HG03103 (cell line): Measurements from ENCODE around the gene DAB2IP.

Source experiments
- ATAC-seq: cut with Tn5 transposase; IDR thresholded peaks from one replicate; pipeline ENCODE4 v1.9.1; 2021; ENCODE audit warnings: low read depth; ENCODE audit not compliant: unreplicated experiment

Gene DAB2IP

DNA sequence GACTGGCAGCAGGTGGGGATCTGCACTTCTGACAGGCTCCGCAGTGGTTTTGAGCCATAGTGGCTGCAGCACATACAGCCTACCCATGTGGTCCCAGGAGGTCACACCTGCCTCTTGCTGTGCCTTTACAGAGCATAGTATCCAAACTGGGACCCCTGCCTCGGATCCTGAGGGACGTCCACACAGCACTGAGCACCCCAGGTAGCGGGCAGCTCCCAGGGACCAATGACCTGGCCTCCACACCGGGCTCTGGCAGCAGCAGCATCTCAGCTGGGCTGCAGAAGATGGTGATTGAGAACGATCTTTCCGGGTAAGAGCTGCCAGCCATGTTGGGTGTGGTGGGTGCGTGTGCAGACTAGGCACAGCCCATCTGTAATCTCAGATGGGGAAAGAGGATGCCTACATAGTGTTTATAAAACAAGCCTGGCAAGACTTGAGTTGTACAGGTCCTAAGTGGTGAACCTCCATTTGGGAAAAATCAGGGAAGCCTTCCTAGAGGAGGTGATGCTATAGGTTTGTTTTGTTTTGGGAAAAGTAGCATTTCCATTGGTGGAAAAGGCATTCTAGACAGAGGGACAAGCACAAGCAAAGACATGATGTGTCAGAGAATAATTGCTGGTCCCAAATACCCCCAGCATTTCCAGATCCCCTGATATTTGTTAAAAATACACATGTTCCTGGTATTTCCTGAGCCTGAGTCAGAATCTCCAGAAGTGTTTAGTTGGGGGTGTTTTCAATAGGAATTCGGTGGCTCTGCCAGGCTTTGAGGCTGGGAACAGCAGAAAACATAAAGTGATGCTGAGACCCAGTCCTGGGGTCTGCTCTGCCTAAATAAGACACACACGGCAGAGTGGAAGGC lies 119.2 kb downstream of the DAB2IP start:
- no peak for ATAC-seq

GRCh38 chr9:121771418-121771817 lies 120.0 kb downstream of the DAB2IP start:
- no peak for ATAC-seq

- no peak for ATAC-seq
These were observed 120.6 kb downstream of the DAB2IP start for GRCh38 chr9:121771851-121772599.

- no peak for ATAC-seq
These were observed 121.3 kb downstream of the DAB2IP start for GRCh38 chr9:121772600-121773285.

DNA sequence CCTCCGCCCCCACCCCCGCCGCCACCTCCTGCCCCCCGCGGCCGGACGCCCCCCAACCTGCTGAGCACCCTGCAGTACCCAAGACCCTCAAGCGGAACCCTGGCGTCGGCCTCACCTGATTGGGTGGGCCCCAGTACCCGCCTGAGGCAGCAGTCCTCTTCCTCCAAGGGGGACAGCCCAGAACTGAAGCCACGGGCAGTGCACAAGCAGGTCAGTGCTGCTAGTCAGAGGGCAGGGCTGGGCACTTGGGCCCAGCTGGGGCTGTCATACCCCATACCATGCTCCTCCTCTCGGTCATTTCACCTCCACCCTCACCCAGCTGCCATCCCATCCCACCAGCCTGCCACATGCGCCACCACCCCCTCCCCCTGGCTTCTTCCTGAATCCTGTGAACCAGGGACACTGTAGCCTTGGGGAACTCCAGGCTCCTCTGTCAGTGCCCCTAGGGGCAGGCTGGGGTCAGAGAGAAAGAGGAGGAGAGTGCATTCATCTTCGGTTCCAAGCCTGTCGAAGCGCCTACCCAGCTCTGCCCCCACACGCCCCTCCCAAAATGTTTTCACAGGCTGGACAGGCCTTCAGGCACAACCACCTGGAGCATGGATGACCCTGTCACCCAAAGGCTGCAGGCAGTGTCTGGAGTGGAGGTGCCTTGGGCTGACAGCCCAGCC lies 122.0 kb downstream of the DAB2IP start:
- no peak for ATAC-seq

GRCh38 chr9:121773954-121774714 lies 122.7 kb downstream of the DAB2IP start:
- no peak for ATAC-seq

GRCh38 chr9:121774715-121775613 lies 123.5 kb downstream of the DAB2IP start:
- ATAC-seq = no peak

DNA sequence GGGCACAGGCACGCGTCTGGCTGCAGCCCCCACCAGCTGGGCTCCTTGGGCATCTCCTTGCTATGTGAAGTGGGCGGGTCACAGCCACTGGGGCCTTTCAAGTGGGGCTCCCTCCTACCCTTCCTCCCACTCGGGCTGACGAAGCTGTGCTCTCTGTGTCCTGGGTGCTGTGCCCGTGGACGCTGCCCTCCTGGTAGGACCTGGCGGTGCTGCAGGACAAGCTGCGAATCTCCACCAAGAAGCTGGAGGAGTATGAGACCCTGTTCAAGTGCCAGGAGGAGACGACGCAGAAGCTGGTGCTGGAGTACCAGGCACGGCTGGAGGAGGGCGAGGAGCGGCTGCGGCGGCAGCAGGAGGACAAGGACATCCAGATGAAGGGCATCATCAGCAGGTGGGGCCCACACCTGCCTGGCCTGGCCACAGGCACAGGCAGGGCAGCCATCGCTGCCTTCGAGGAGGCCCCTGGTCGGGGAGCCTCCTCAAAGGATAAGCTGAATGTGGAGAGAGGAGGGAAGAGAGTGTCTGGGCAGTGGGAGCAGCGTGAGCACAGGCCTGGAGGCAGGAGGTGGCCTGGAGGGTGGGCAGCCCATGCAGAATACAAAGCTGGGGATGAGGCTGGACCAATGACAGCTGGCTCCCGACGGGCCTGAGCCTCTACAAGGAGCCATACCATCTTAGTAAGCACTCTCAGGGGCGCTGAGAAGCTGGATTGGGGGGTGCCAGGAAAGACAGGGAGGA lies 124.7 kb downstream of the DAB2IP start:
- ATAC-seq = no peak

GRCh38 chr9:121776739-121777637 lies 125.6 kb downstream of the DAB2IP start:
- no peak for ATAC-seq

GRCh38 chr9:121778252-121779225 lies 127.1 kb downstream of the DAB2IP start:
- no peak for ATAC-seq

DNA sequence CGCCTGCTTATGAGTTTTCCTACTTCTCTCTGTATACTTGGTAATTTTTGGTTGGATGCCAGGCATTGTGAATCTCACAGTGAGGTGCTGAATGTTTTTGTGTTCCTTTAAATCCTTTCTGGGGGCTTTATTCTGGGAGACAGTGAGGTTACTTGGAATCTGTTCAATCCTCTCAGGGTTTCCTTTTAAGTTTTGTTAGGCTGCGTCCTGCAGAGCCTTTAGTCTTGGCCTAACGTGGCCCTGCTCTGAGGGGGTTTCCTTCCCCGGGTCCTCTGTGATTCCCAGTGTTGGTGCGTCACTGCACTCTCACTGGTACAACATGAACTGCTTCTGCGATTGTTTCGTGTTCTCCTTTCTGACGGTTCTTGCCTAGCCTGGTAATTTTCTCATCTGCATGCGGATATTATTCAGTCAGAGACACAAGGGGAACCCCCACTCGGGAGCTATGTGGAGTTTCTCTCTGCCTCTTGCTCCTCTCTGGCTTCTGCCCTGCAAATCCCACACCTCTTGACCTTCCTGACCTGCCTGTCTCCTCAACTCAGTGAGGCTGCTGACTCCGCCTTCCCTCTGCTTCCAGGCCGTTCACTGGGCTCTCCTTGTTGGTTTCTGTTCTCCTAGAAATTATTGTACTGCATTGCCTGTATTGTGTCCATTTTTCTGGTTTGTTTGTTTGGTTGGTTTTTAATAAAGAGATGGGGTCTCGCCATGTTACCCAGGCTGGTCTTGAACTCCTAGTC lies 128.1 kb downstream of the DAB2IP start:
- no peak for ATAC-seq

DNA sequence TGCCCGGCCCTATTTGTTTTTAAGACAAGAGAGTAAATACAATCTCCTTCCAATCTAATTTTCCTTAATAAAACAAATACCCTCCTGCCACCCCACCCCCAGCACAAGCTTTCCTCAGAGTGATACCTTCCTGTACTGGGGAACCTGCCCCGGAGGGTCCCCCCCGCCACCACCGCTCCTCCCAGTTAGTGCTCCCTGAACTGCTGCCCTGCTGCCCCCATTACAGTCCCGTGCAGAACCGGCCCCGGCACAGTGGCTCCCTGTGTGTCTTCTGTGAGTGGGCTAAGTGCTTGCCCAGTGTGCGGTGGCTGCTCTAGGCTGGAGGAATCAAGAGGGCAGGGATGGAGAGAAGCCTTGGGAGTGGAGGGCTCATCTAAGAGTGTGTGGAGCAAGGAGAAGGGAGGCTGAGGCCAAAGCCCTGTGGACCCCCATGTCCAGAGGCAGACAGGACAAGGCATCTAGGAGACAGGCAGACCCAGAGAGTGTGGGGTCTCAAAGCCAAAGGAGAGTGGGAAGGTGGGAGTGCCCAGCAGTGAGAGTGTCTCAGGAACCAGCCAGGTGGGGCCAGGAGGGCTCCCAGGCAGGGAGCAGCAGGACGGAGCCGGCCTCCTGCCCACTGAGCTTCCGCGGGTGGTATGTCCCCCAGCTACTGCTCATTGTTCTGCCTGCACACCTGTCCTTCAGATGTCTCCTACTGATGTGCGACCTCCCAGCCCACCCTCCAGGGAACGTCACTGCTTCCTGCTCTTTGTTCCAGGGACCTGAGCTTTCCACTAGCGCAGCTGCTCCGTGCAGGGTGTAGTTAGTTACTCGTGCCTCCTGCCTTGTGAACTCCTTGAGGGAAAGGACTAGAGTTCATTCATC lies 129.0 kb downstream of the DAB2IP start:
- ATAC-seq = no peak

DNA sequence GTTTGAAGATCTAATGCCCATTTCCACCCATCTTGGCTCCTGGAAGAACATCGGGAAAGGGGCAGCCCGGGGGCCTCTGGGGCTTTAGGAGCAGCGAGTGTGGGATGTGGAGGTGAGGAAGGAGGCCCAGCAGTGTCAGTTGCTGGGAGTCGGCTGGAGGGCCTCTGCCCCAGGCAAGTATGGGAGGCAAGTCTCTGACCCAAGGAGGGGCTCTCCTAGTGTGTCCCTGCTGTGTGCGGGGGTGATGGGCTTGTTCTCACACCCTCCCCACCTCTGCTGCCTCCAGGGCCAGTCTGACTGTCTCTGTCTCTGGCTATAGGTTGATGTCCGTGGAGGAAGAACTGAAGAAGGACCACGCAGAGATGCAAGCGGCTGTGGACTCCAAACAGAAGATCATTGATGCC lies 129.7 kb downstream of the DAB2IP start:
- ATAC-seq = no peak

GRCh38 chr9:121781701-121782464 lies 130.4 kb downstream of the DAB2IP start:
- no peak for ATAC-seq
